B cell (primary cell): ENCODE data around the gene SCN4A.

Experiments used
- EZH2 ChIP-seq: IDR thresholded peaks from 2 replicates; pipeline ENCODE4 v1.6.1; 2012; ENCODE audit warnings: borderline replicate concordance, low read depth, mild to moderate bottlenecking, moderate library complexity, low read length; ENCODE audit not compliant: insufficient read depth, poor library complexity, severe bottlenecking
- TF ChIP-seq, protein P1 (sequence below): fragments of 200-600 bp; IDR thresholded peaks from one replicate; pipeline ENCODE4 v1.8.0; 2022; ENCODE audit warnings: antibody characterized with exemption, mild to moderate bottlenecking

DNA sequence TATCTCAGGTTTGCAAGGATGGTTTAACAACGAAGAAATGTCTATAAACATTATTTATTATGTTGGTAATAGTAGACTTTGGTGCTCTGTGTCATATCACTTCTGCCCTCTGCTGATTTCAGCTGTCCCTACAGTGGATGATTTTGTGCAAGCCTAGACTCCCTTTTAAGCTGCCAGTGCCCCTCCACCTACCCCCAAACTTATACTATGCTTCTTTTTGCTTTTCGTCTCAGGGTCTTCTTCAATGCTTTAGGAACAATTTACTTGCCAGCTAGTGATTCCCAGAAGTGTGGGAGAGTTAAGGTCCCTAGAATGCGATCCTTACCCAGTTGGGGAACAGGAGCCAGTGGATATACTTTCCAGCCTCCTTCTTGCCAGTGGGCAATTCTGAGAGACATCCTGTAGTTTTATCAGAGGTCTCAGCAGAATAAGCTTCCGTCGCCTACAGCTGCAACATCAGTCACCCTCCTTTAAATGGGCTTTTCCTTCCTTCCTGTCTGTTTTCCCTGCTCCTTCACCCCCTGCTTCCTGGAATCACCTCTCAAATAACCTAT lies 43.6 kb upstream of the SCN4A start:
- TF ChIP-seq, protein P1, sequence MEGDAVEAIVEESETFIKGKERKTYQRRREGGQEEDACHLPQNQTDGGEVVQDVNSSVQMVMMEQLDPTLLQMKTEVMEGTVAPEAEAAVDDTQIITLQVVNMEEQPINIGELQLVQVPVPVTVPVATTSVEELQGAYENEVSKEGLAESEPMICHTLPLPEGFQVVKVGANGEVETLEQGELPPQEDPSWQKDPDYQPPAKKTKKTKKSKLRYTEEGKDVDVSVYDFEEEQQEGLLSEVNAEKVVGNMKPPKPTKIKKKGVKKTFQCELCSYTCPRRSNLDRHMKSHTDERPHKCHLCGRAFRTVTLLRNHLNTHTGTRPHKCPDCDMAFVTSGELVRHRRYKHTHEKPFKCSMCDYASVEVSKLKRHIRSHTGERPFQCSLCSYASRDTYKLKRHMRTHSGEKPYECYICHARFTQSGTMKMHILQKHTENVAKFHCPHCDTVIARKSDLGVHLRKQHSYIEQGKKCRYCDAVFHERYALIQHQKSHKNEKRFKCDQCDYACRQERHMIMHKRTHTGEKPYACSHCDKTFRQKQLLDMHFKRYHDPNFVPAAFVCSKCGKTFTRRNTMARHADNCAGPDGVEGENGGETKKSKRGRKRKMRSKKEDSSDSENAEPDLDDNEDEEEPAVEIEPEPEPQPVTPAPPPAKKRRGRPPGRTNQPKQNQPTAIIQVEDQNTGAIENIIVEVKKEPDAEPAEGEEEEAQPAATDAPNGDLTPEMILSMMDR, result peak; percentile 35
- TF ChIP-seq EZH2, result no peak
